H1 (cell line): Measurements from ENCODE around the gene TGM5. TPM values are rescaled to one million over a fixed set of nuclear protein-coding genes. Genes with fewer than 3 reads are reported as not detected.

Source experiments
- BRCA1 ChIP-seq: IDR thresholded peaks from 2 replicates; pipeline ENCODE4 v1.6.1; 2012; ENCODE audit warnings: low read depth, low read length, improper control_type of control experiment
- NRF1 ChIP-seq: IDR thresholded peaks from 2 replicates; pipeline ENCODE4 v1.6.1; 2011; ENCODE audit warnings: mild to moderate bottlenecking, low read depth, low read length, improper control_type of control experiment
- polyA plus RNA-seq, 7 experiments: library from polyadenylated mRNA; depleted of rRNA in 3 of 7; stranded (reverse) in 5 of 7; unstranded in 2 of 7; fragments of >200 nt in 5 of 7; fragments of 200-250 nt in 2 of 7; gene quantifications; 1 replicate in 5 of 7; 2 replicates in 1 of 7; 4 replicates in 1 of 7; pipeline versions ENCODE4 v1.2.1 to v1.2.3, GENCODE V29; 2011 to 2013; ENCODE audit warnings: missing spikeins in 2 of 7, mixed read lengths in 2 of 7
- total RNA-seq: library from RNA; stranded (reverse); fragmentation: NEBNext Ultra II Directional; extraction: Animal tissue kit (Norgen Biotek cat#: 25700); gene quantifications from 2 replicates; pipeline ENCODE4 v1.2.1, GENCODE V29; 2021
- TF ChIP-seq, protein P1 (sequence below): IDR thresholded peaks from 2 replicates; pipeline ENCODE4 v1.6.1; 2012; ENCODE audit warnings: low read length, inconsistent platforms
- TF ChIP-seq, protein P2 (sequence below): IDR thresholded peaks from 2 replicates; pipeline ENCODE4 v1.6.1; 2012; ENCODE audit warnings: inconsistent platforms

TGM5 gene
- total and polyA plus RNA-seq, 2 of the 8 experiments (the other 6 are each of a cell fraction or from before 2014, with no cell fraction given), result not detected

GRCh38 chr15:43283526-43283925 lies 16.8 kb upstream of the TGM5 start (continued):
- TF ChIP-seq, protein P1, sequence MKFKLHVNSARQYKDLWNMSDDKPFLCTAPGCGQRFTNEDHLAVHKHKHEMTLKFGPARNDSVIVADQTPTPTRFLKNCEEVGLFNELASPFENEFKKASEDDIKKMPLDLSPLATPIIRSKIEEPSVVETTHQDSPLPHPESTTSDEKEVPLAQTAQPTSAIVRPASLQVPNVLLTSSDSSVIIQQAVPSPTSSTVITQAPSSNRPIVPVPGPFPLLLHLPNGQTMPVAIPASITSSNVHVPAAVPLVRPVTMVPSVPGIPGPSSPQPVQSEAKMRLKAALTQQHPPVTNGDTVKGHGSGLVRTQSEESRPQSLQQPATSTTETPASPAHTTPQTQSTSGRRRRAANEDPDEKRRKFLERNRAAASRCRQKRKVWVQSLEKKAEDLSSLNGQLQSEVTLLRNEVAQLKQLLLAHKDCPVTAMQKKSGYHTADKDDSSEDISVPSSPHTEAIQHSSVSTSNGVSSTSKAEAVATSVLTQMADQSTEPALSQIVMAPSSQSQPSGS, result no peak
- TF ChIP-seq, protein P2, sequence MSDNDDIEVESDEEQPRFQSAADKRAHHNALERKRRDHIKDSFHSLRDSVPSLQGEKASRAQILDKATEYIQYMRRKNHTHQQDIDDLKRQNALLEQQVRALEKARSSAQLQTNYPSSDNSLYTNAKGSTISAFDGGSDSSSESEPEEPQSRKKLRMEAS, result no peak
- TF ChIP-seq BRCA1, result no peak
- TF ChIP-seq NRF1, result no peak
- TF ChIP-seq, all 59 proteins: peak for 0
